Activated naive CD4-positive, alpha-beta T cell treated with Interleukin-2 at 50 U/mL for 16 hours (primary cell): ENCODE data around the gene DEPDC7.
A peak's percentile ranks its signal among the peaks of the same experiment; 100 is the strongest.
"Not testable (repeated sequence)": the region's sequence is repeated elsewhere in the genome, so short reads cannot be mapped to it uniquely, and the experiment has no call there.

Source experiments
- DNase-seq: peaks from one replicate; pipeline ENCODE4 v3.0.0-alpha.2; 2020

Gene DEPDC7

GRCh38 chr11:33015621-33016551 lies at the start of gene DEPDC7:
DEPDC7 (plus strand) TSS chr11:33015878; CDS start chr11:33015956, 78 bp downstream.
- peak; percentile 75 for DNase-seq

DNA sequence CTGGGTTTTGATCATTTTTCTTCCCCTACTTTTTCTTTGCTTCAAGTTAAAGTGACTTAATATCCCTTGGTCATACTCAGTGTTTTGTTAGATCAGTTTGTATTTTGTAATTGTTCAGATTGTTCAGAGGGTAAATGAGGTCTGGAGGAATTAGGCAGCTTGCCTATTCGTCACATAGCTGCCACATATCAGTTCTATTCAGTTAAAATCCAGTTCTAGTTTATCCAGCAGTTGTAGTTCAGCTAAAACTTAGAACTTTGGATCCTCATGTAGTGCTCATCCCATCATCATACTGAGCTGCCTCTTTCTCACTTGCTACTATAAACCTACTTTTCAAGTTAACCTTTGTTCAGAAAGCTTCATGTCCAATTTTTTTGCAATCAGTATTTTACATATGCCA lies 47.1 kb upstream of the DEPDC7 start:
- DNase-seq, result no peak

GRCh38 chr11:32972233-32972632 lies 43.4 kb upstream of the DEPDC7 start:
- not testable (repeated sequence) for DNase-seq

- no peak for DNase-seq
Observed at GRCh38 chr11:32972781-32973180, 42.9 kb upstream of the DEPDC7 start.

- DNase-seq, result no peak
Observed at GRCh38 chr11:32982626-32983025, 33.1 kb upstream of the DEPDC7 start.

DNA sequence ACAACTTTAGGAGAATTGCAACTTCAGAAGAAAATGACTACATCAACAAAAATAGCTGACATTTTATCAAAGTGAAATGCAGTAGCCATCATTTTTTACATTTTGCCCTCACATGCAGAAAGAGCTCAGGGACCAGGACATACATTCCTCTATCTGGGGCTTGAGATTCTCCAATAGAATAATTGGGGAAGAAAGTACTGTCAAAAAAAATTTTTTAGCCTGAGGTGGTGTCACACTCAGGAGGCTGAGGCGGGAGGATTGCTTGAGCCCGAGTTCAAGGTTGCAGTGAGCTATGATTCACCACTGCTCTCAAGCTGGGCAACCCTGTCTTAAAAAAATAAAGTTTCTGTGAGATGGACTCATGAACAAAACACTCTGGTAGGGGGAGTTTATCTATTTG lies 32.2 kb upstream of the DEPDC7 start:
- no peak for DNase-seq

DNA sequence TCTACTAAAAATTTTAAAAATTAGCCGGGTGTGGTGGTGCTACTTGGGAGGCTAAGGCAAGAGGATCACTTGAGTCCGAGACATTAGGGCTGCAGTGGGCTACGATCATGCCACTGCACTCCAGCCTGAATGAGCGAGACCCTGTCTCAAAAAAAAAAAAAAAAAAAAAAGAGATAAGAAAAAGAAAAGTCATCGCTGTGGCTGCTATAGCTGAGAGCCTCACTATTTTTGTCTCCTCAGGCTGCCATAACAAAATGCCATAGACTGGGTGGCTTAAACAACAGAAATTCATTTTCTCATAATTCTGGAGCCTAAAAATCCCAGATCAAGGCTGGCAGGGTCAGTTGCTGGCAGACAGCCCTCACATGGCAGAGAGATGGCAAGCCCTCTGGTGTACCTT lies 30.1 kb upstream of the DEPDC7 start:
- no peak for DNase-seq

- DNase-seq, result no peak
Observed at GRCh38 chr11:32987851-32988250, 27.8 kb upstream of the DEPDC7 start.

GRCh38 chr11:32990481-32990880 lies 25.2 kb upstream of the DEPDC7 start:
- no peak for DNase-seq

DNA sequence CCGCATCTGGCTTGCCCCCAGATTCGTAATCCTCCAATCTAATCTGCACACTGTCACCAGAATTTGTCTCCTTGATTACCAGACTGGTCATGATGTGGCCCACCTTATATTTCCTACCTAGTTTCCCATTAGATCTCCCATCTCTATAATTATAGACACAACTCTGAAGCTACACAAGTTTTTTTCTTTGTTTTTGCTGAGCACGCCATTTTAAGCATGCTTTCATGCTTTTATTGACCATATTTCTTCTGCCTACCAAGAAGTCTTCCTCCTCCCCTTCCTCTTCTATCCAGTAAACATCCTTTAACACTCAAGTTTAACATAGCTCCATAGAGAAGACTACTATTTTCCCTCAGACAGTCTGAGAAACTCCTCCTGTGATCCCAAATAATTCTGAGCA lies 24.3 kb upstream of the DEPDC7 start:
- no peak for DNase-seq

- DNase-seq, result no peak
Observed at GRCh38 chr11:32991898-32992297, 23.8 kb upstream of the DEPDC7 start.

- no peak for DNase-seq
Observed at GRCh38 chr11:33000181-33000580, 15.5 kb upstream of the DEPDC7 start.

DNA sequence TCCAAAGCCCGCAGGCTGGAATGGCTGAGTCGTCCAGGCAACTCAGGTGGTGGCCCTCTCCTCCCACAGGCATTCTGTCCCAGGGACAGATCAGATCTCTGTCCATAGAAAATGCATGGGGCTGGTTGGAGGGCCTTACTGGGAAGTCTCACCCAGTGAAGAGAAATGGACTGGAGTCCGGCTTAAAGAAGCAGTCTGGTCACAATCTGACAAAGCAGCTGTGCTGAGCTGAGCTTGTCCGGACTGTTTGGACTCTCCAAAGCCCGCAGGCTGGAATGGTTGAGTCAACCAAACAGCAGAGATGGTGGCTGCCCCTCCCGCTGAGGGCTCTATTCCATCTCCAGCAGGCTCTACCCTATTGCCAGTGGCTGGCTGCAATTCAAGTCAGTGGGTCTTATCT lies 14.4 kb upstream of the DEPDC7 start:
- DNase-seq, result no peak

DNA sequence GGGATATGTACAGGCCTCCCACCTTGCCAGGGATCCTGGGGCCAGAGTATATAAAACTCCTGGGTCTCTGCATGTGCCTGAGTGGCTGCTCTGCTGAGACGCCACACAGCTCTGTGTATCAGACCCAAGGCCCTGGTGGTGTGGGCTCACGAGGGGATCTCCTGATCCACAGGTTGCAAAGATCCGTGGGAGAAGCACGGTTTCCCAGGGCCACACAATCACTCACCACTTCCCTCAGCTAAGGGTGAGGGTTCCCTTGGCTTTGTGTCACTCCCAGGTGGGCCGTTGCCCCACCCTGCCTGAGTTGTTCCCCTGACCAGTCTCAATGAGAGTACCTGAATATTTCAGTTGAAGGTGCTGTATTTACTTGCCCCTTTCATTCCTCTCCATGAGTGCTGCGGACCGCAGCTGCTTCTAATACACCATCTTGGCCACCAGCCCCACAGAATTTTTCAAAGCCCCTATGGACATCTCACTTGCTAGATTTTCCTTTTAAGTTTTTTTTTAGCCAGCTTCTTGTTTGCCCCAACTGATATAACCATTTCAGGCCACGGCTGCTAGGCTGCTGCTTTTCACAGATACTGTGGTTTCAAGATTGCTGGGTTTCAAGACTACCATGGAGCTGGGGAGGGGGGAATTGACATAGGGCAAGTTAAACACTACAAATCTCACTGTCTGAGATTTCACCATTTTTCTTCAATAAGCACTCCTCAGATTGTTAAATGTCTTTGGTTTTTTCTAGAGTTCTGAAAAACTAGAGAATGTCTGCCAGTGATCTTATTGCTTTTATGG lies 13.7 kb upstream of the DEPDC7 start:
- no peak for DNase-seq

DNA sequence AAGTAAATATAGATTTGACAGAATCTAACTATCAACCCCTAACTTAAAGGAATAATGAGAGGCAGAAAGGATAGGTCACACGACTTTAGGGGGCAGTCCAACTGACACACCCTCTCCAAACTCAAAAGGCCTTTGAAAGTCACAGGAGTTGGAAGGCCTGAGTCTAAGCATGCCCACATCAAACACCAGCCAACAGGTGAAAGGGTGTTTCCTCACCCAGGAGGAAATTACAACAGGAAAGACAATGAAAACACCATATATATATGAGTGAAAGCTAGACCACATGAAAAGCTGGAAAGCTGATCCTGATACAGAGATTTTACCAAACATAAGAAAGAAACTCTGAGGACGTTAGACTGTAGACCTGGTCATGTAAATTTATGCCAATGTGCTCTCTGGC lies 10.5 kb upstream of the DEPDC7 start:
- DNase-seq, result no peak

GRCh38 chr11:33006010-33006409 lies 9.7 kb upstream of the DEPDC7 start:
- no peak for DNase-seq

GRCh38 chr11:33013755-33014154 lies 1.9 kb upstream of the DEPDC7 start:
- no peak for DNase-seq

DNA sequence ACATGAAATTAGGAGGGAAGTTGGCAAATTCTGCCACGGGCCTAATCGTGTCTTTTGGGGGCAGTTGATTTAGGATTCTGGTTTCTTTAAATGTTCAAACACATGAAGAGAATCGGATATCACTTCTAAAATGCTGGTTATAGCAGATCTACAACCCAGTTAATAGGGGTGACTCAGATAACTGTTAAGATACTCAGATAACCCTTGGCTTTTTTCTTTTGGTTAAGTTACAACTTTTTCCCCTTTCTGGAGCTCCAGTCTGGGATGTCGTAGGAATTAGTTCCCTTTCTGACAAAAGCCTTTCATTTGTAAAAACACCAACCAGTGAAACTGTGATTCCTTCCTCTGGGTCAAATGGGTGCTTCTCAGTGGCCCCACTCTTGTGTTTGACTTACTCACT lies 976 bp downstream of the DEPDC7 start:
- DNase-seq, result no peak

- DNase-seq, result no peak
Observed at GRCh38 chr11:33017478-33017877, 1.8 kb downstream of the DEPDC7 start.

GRCh38 chr11:33017965-33018364 lies 2.3 kb downstream of the DEPDC7 start:
- DNase-seq, result no peak

- no peak for DNase-seq
Observed at GRCh38 chr11:33018840-33019239, 3.2 kb downstream of the DEPDC7 start.

DNA sequence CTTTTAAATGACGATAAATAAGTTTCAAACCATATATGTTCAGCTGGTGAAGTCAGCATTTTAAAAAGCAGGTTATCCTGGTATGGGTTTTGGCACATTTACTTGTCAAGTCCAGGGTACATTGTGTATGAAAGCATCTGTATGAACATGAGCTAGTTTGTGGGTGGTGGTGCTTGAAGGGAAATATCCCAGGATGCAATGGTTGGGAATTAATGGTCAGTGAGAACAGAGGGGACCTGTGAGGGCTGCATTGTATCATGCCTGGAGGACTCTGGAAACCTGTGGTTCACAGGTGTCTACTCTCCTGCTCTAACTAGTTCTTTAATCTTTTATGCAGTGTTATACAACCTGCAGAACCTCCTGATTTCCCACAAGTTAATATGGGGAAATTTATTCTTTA lies 5.8 kb downstream of the DEPDC7 start:
- no peak for DNase-seq

DNA sequence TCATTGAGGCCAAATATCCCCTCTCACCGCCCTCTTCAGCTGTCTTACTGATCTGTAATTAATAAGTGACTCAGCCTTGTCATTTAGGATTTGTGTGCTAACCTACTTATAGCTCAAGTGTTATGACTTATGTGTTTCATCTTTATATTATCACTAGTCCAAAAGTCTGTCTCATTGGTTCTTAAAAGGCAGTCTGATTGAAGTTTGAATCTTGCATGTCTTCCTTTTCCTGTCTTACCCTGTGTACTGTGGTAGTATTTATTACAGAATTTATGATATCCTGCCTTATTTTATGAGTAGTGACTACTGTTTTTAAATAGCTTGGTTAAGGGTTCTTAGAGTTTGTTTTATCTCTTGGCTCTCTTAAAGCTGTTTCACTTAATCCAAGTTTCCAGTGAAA lies 6.3 kb downstream of the DEPDC7 start:
- DNase-seq, result no peak

DNA sequence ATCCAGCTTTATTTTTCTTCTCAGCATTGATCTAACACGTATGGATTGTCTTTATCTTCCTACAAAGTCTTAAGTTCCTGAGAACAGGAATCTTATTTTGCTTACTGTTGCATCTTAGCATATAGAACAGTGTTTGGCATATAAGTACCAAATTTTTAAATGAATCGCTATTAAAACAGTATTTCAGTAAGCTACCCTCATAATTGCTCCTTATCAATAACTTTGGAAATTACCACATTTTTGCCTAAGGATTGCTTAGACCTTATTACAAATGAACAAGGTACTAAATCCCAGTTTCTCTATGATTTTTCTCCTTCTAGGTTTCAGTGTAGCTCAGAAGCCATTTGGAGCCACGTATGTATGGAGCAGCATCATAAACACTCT lies 9.7 kb downstream of the DEPDC7 start:
- DNase-seq, result no peak
